ENCODE measurements around the gene AGPAT2. TPM values are rescaled to one million over a fixed set of nuclear protein-coding genes. Genes with fewer than 3 reads are reported as not detected.

The AGPAT2 gene
- total and polyA plus RNA-seq, 2 of the 4 experiments (the other 2 are of a cell fraction), result 16.1 to 39.5 TPM

GRCh38 chr9:136733611-136734010 is 46.4 kb upstream of the AGPAT2 start:
- Histone ChIP-seq H2AFZ (replicated peaks; ENCODE audit: low read length, poor library complexity) (no peak overlapping the region), H4K20me1 (ENCODE audit: insufficient read depth, low read length) (no peaks in the 10 kb centered on the region), H2BK120ac (ENCODE audit: low read depth, low read length) (no peak overlapping the region), H2AK9ac (replicated peaks; ENCODE audit: low read depth, low read length, poor library complexity) (no peak overlapping the region), H3K14ac (replicated peaks; ENCODE audit: low read depth, low read length) (no peak overlapping the region), H3K27me3 (ENCODE audit: control insufficient read depth, insufficient read depth, low read length) (peaks cover 9% of the 10 kb centered on the region), H4K91ac (ENCODE audit: insufficient read depth, low read depth, low read length) (no peak overlapping the region), H3K4me2 (ENCODE audit: low read depth, low read length) (no peak overlapping the region), H3K56ac (ENCODE audit: extremely low read depth, insufficient read depth, low read length) (no peak overlapping the region), H3K4ac (ENCODE audit: low read depth, low read length) (no peak overlapping the region), H3K9ac (ENCODE audit: low read depth, low read length) (no peak overlapping the region), H4K5ac (ENCODE audit: low read depth, low read length) (no peak overlapping the region), H3K9me3 (ENCODE audit: control insufficient read depth, insufficient read depth, low read length) (no peaks in the 10 kb centered on the region), H3K9me1 (ENCODE audit: insufficient read depth, low read length) (no peaks in the 10 kb centered on the region), H3K18ac (ENCODE audit: low read depth, low read length) (no peak overlapping the region), H3K79me1 (ENCODE audit: low read depth in 1 of 2, low read length in 2 of 2) (peaks cover 10 to 29% of the 10 kb centered on the region in 2 experiments; a peak in 3 of 4 replicates), H3K27ac (ENCODE audit: insufficient read depth, low read length) (no peak overlapping the region), H3K4me3 (ENCODE audit: insufficient read depth, low read depth, low read length) (no peak overlapping the region), H3K4me1 (ENCODE audit: control insufficient read depth, insufficient read depth, low read length) (peaks cover 4% of the 10 kb centered on the region; the same call in 1 of the 2 replicates), H2BK15ac (ENCODE audit: low read depth, low read length) (no peak overlapping the region), H3K23ac (ENCODE audit: low read depth, low read length) (no peak overlapping the region), H4K8ac (ENCODE audit: low read depth in 2 of 2, low read length in 2 of 2) (no peak overlapping the region), H2BK5ac (ENCODE audit: low read depth, low read length, poor library complexity, severe bottlenecking) (no peak overlapping the region), H3K36me3 (ENCODE audit: control insufficient read depth, insufficient read depth, low read length) (no peaks in the 10 kb centered on the region), H2BK20ac (ENCODE audit: low read depth, low read length) (no peak overlapping the region), H2AK5ac (ENCODE audit: low read depth, low read length) (no peak overlapping the region)
- ChIA-PET POLR2A (ENCODE audit: unreplicated experiment) (no interaction called here), CTCF (no interaction called here)
- WGBS, 2 experiments (ENCODE audit: extremely low coverage in 2 of 2, insufficient read length in 1 of 2), result 76% methylated on average over 6 of the region's 12 CpGs; no CpG with 5 or more reads in 1 of the 2 experiments
- intact Hi-C loops (cut with micrococcal nuclease) (no loop called here), in situ Hi-C loops (cut with MboI; ENCODE audit: low sequenced_read_pairs) (no loop called here), dilution Hi-C loops (cut with HindIII; ENCODE audit: low sequenced_read_pairs, unreplicated experiment) (no loop called here)
- no TSS peak for BruUV-seq (replicated peaks)
- no peak for ATAC-seq (ENCODE audit: low read depth)
- no peak for DNase-seq
- TF ChIP-seq RFX5 (IDR thresholded peaks at IDR 0.05; ENCODE audit: low read depth, low read length) (no peak), CTCF (conservative IDR thresholded peaks at IDR 0.05; ENCODE audit: low read depth, low read length) (no peak), ELK1 (IDR thresholded peaks at IDR 0.05; ENCODE audit: borderline replicate concordance, low read depth, low read length) (no peak), USF2 (IDR thresholded peaks at IDR 0.05; ENCODE audit: low read depth, low read length) (no peak), MAFK (IDR thresholded peaks at IDR 0.05; ENCODE audit: low read depth, low read length) (no peak)

All from IMR-90 (cell line).